ENCODE results near the gene COL9A3.

The COL9A3 gene

DNA sequence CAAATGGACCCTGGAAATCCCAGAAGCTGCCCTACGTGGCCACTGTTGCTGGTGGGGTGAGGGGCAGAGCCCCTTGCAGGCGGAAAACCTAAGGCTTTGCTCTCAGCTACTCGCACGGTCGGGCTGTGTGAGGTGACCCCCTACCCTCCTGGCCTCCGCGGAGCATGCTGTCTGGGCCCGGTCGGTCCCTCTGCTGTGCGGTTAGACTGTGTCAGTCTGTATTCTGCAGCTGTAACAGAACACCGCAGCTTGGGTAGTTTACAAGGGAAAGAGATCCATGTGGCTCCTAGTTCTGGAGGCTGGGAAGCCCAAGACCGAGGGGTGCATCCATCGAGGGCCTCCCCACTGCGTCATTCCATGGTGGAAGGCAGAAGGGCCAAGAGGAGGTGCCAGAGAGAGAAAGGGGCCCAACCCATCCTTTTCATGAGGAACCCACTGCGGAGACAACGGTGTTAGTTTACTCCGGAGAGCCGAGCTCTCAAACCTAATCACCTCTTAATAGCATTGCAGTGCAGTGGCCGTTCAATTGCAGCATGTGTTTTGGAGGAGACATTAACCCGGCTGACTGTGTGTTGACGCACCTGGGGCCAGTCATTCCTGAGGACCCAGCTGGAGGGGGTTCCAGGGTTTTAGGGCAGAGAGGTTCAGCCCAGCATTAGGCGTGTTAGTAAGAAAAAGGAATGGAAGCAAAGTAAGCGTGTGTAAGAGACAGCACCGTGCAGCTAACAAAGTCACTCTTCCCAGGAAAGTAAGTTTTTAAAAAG lies 18.3 kb downstream of the COL9A3 start:
- no peak for DNase-seq (ENCODE audit: low read depth)
- TF ChIP-seq, protein P1, sequence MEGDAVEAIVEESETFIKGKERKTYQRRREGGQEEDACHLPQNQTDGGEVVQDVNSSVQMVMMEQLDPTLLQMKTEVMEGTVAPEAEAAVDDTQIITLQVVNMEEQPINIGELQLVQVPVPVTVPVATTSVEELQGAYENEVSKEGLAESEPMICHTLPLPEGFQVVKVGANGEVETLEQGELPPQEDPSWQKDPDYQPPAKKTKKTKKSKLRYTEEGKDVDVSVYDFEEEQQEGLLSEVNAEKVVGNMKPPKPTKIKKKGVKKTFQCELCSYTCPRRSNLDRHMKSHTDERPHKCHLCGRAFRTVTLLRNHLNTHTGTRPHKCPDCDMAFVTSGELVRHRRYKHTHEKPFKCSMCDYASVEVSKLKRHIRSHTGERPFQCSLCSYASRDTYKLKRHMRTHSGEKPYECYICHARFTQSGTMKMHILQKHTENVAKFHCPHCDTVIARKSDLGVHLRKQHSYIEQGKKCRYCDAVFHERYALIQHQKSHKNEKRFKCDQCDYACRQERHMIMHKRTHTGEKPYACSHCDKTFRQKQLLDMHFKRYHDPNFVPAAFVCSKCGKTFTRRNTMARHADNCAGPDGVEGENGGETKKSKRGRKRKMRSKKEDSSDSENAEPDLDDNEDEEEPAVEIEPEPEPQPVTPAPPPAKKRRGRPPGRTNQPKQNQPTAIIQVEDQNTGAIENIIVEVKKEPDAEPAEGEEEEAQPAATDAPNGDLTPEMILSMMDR (IDR thresholded peaks at IDR 0.05; ENCODE audit: insufficient read depth, low read depth, low read length, missing control alignments), result no peak
- no peak overlapping the region for H3K4me3 ChIP-seq (ENCODE audit: low read length)

DNA sequence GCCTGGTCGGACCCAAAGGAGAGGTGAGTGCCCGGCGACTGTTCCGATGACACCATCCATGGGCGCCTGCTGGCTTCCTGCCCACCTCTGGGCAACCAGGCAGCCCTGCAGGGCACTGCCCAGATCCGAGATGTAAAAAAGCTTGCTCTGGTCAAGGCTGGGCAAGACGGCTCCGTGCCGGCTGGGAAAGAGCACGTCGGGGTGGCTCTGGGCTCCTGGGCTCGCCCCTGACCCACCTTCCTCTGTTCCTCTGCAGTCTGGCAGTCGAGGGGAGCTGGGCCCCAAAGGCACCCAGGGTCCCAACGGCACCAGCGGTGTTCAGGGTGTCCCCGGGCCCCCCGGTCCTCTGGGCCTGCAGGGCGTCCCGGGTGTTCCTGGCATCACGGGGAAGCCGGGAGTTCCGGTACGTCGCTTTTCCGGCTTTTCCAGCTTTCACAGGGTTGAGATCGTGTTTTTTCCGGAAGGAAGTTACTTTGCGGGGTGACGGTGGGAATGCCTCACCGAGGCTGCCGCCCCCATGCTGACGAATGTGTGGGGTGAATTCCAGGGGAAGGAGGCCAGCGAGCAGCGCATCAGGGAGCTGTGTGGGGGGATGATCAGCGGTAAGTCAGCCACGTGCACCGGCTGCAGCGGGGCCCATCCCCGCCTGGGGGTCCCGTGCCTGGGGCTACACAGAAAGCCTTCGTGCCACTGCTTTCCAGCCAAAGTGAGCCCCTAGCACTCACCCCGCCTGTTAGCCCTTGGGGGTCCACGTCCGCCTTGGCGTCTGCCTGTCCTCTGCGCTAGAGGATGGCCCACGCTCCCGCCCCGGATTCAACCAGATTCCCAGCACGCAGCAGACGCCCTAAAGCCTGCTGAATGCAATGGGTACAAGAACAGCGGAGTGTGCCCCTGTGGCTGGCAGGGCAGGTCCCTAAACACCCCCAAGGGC lies 19.3 kb downstream of the COL9A3 start:
- H3K4me3 ChIP-seq (ENCODE audit: low read length), result no peak overlapping the region
- TF ChIP-seq, protein P1 (IDR thresholded peaks at IDR 0.05; ENCODE audit: insufficient read depth, low read depth, low read length, missing control alignments), result no peak
- peak; percentile 46 for DNase-seq (ENCODE audit: low read depth)

DNA sequence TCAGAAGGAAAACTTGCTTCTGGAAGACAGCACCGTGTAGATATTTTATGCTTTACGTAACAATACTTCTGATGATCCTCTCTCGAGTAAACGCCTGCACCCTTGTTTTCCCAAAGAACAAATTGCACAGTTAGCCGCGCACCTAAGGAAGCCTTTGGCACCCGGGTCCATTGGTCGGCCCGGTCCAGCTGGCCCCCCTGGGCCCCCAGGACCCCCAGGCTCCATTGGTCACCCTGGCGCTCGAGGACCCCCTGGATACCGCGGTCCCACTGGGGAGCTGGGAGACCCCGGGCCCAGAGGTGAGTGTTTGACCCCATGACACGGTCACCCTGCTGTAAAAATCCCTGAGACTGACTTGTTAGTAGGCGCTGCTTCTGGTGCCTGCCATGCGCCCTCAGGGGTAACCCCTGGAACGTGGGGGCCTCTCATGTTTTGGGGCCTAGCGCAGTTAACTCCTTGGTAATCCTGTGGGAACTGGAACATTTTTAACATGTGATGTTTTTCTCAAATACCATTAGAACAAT lies 20.2 kb downstream of the COL9A3 start:
- TF ChIP-seq, protein P1 (IDR thresholded peaks at IDR 0.05; ENCODE audit: insufficient read depth, low read depth, low read length, missing control alignments), result no peak
- DNase-seq (ENCODE audit: low read depth), result no peak
- H3K4me3 ChIP-seq (ENCODE audit: low read length), result no peak overlapping the region

DNA sequence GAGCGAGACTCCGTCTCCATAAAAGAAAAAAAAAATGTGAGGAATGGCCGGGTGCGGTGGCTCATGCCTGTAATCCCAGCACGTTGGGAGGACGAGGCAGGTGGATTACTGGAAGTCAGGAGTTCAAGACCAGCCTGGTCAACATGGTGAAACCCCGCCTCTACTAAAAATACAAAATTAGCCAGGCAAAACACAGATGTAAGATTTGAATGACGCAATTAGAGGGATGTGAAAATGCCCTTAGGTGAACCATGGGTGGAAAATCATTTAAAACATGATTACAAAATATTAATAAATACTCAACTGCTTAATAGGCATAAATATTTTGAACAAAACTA lies 20.9 kb downstream of the COL9A3 start:
- H3K4me3 ChIP-seq (ENCODE audit: low read length), result no peak overlapping the region
- DNase-seq (ENCODE audit: low read depth), result no peak
- TF ChIP-seq, protein P1 (IDR thresholded peaks at IDR 0.05; ENCODE audit: insufficient read depth, low read depth, low read length, missing control alignments), result no peak

DNA sequence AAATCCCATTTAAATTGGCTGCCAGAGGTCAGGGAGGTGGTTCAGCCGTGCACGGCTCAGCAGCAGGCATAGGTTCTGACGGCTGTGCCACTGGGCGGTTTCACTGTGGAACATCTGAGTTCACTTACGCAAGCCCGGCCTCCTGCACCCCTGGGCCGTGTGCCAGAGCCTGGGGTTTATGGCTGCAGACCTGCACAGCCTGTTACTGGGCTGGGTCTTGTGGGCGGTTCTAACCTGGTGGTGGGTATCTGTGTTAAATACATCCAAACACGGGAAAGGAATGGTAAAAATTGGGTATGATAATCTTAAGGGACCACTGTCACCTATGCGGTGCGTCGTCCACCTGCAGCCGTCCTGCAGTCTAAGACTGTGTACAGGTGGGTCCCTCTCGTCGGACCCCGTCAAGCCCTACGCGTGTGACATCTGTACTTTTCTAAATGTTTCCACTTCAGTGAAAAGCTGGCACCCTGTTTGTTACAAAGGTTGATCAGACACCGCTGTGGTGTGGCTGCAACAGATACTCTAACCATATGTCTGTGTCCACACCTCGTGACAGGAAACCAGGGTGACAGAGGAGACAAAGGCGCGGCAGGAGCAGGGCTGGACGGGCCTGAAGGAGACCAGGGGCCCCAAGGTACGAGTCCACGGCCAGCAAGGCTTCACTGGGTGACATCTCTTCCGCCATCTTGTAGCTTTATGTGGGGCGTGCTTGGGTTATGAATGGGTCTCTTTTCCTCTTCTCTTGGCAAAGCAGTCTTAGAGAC lies 21.5 kb downstream of the COL9A3 start:
- peak; percentile 53 for DNase-seq (ENCODE audit: low read depth)
- TF ChIP-seq, protein P1 (IDR thresholded peaks at IDR 0.05; ENCODE audit: insufficient read depth, low read depth, low read length, missing control alignments), result no peak
- no peak overlapping the region for H3K4me3 ChIP-seq (ENCODE audit: low read length)

DNA sequence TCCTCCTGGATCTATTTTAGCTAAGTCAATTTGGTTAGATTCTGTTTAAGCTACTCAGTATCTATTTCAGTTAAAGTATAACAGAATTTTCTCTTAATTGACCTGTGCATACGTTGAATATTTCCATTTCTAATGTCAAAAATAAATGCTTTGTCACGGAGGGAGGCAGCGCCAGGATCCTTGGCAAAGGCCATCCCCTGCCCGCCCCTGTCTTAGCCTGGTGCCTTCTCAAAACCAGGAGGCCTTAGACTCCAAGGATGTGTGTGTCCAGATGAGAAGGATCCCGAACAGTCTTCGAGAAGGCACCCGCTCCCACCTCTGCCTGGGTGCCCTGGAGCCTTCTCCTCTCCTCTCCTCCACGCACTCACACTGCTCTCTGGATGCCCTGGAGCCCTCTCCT lies 22.4 kb downstream of the COL9A3 start:
- DNase-seq (ENCODE audit: low read depth), result no peak
- no peak overlapping the region for H3K4me3 ChIP-seq (ENCODE audit: low read length)
- TF ChIP-seq, protein P1 (IDR thresholded peaks at IDR 0.05; ENCODE audit: insufficient read depth, low read depth, low read length, missing control alignments), result no peak
